ENCODE results near the gene SEMA3B.
"Not testable (repeated sequence)": the region's sequence is repeated elsewhere in the genome, so short reads cannot be mapped to it uniquely, and the experiment has no call there.

The SEMA3B gene

GRCh38 chr3:50268703-50269451 is at the start of gene SEMA3B:
TSS of gene SEMA3B (plus strand) at chr3:50269147. CDS start at chr3:50269241, 94 bp downstream.
- DNase-seq, result no peak

- DNase-seq, result no peak
Observed at GRCh38 chr3:50219285-50219684, 49.7 kb upstream of the SEMA3B start.

- DNase-seq, result no peak
Observed at GRCh38 chr3:50220109-50220508, 48.8 kb upstream of the SEMA3B start.

GRCh38 chr3:50221051-50221410 is 47.9 kb upstream of the SEMA3B start:
- no peak for DNase-seq

- DNase-seq, result no peak
Observed at GRCh38 chr3:50221411-50222168, 47.4 kb upstream of the SEMA3B start.

GRCh38 chr3:50222169-50222528 is 46.8 kb upstream of the SEMA3B start:
- DNase-seq, result no peak

- no peak for DNase-seq
Observed at GRCh38 chr3:50224639-50225038, 44.3 kb upstream of the SEMA3B start.

GRCh38 chr3:50226888-50227389 is 42.0 kb upstream of the SEMA3B start:
- DNase-seq, result peak; percentile 21

GRCh38 chr3:50227390-50228183 is 41.4 kb upstream of the SEMA3B start:
- DNase-seq, result peak; percentile 70

GRCh38 chr3:50228184-50228763 is 40.7 kb upstream of the SEMA3B start:
- DNase-seq, result not testable (repeated sequence)

GRCh38 chr3:50229490-50229889 is 39.5 kb upstream of the SEMA3B start:
- DNase-seq, result no peak

- DNase-seq, result no peak
Observed at GRCh38 chr3:50230104-50230793, 38.7 kb upstream of the SEMA3B start.

GRCh38 chr3:50230794-50231125 is 38.2 kb upstream of the SEMA3B start:
- no peak for DNase-seq

- DNase-seq, result no peak
Observed at GRCh38 chr3:50231581-50231980, 37.4 kb upstream of the SEMA3B start.

- DNase-seq, result no peak
Observed at GRCh38 chr3:50232303-50232702, 36.6 kb upstream of the SEMA3B start.

- DNase-seq, result no peak
Observed at GRCh38 chr3:50233176-50233575, 35.8 kb upstream of the SEMA3B start.

- DNase-seq, result peak; percentile 97
Observed at GRCh38 chr3:50235716-50236483, 33.0 kb upstream of the SEMA3B start, which contains the start of gene GNAI2. TSS of gene GNAI2 (plus strand) at chr3:50236204. CDS start at chr3:50236336, 132 bp downstream.

- DNase-seq, result no peak
Observed at GRCh38 chr3:50236484-50237132, 32.3 kb upstream of the SEMA3B start.

- no peak for DNase-seq
Observed at GRCh38 chr3:50237133-50237651, 31.8 kb upstream of the SEMA3B start.

- peak; percentile 39 for DNase-seq
Observed at GRCh38 chr3:50237754-50238548, 31.0 kb upstream of the SEMA3B start.

Data from NCI-H526 treated with DMSO at 0.1 percent for 48 hours (cell line).